Panc1 (cell line): ENCODE results near the gene WRNIP1. TPM values are rescaled to one million over a fixed set of nuclear protein-coding genes. Genes with fewer than 3 reads are reported as not detected.

ENCODE experiments used
- ATAC-seq: fragments of 200-7000 bp; cut with Tn5 transposase; 2 replicates; pipeline ENCODE4 v1.9.1; 2020; ENCODE audit warnings: mild to moderate bottlenecking, moderate library complexity
- BruUV-seq: library from RNA; stranded (reverse); fragments of 400-500 nt; replicated peaks from 2 replicates; lab custom pipeline; 2021; lab: Mats Ljungman, UMichigan
- CTCF ChIA-PET: fragments of 300-600 bp; sonication (Branson Sonifier 250); formaldehyde crosslinking; loops from one replicate; lab custom pipeline; 2022; ENCODE audit warnings: antibody characterized with exemption; lab: Charles Lee
- POLR2A ChIA-PET: fragments of 300-600 bp; sonication (Branson Sonifier 250); formaldehyde crosslinking; loops from one replicate; lab custom pipeline; 2022; ENCODE audit warnings: antibody characterized with exemption; lab: Charles Lee
- DNase-seq: peaks from one replicate; pipeline ENCODE4 v3.0.0-alpha.2; 2010; ENCODE audit warnings: low read depth, low spot score
- H3K27ac ChIP-seq: 2 replicates; pipeline ENCODE4 v1.5.1; 2011; ENCODE audit warnings: mild to moderate bottlenecking, low read length, inconsistent platforms
- H3K27me3 ChIP-seq: fragments of 200-500 bp; sonication (Bioruptor generic); 2 replicates; pipeline ENCODE4 v1.6.0; 2014; ENCODE audit warnings: low read length, inconsistent platforms; ENCODE audit not compliant: control insufficient read depth, insufficient read depth
- H3K36me3 ChIP-seq: fragments of 200-500 bp; sonication (Bioruptor generic); 2 replicates; pipeline ENCODE4 v1.5.1; 2014; ENCODE audit warnings: inconsistent platforms, mild to moderate bottlenecking, low read length, moderate library complexity; ENCODE audit not compliant: control insufficient read depth, insufficient read depth
- H3K4me1 ChIP-seq: 2 replicates; pipeline ENCODE4 v1.5.1; 2011; ENCODE audit warnings: inconsistent platforms, mild to moderate bottlenecking, low read length, moderate library complexity; ENCODE audit not compliant: control insufficient read depth, insufficient read depth
- H3K4me3 ChIP-seq, 2 experiments: 2 replicates each; pipeline ENCODE4 v1.5.1; 2011 to 2012; ENCODE audit warnings: low read depth in 2 of 2, low read length in 2 of 2, mild to moderate bottlenecking in 2 of 2, inconsistent platforms in 1 of 2, moderate library complexity in 1 of 2
- H3K9me3 ChIP-seq: fragments of 200-500 bp; sonication (Bioruptor generic); 2 replicates; pipeline ENCODE4 v1.5.1; 2014; ENCODE audit warnings: low read depth, mild to moderate bottlenecking, inconsistent platforms, low read length, moderate library complexity; ENCODE audit not compliant: control insufficient read depth, insufficient read depth
- POLR2AphosphoS5 ChIP-seq: IDR thresholded peaks from 2 replicates; pipeline ENCODE4 v1.6.1; 2012; ENCODE audit warnings: mild to moderate bottlenecking, low read depth, low read length, moderate library complexity
- SIN3A ChIP-seq: IDR thresholded peaks from 2 replicates; pipeline ENCODE4 v1.6.1; 2012; ENCODE audit warnings: low read depth, mild to moderate bottlenecking, low read length, moderate library complexity, borderline replicate concordance; ENCODE audit not compliant: insufficient read depth
- TCF7L2 ChIP-seq: IDR thresholded peaks from 2 replicates; pipeline ENCODE4 v1.6.1; 2011; ENCODE audit warnings: mild to moderate bottlenecking, low read depth, low read length, inconsistent platforms
- in situ Hi-C: cut with HindIII; loops from 2 replicates; pipeline ENCODE4 v1.10.0; 2016; ENCODE audit warnings: low sequenced_read_pairs, low pct_unique_long_range_greater_than_20kb
- intact Hi-C: fragments of 100-400 bp; cut with micrococcal nuclease; formaldehyde crosslinking; loops from one replicate; pipeline ENCODE4 v1.10.0; 2022; ENCODE audit not compliant: unreplicated experiment
- total RNA-seq: library from RNA; stranded (reverse); gene quantifications from one replicate; pipeline ENCODE4 v1.2.1, GENCODE V29; 2021; ENCODE audit not compliant: unreplicated experiment
- TF ChIP-seq, protein P1 (sequence below): fragments of 450-650 bp; IDR thresholded peaks from 2 replicates; pipeline ENCODE4 v1.5.1; 2017; ENCODE audit warnings: mild to moderate bottlenecking
- TF ChIP-seq, protein P2 (sequence below), 2 experiments: IDR thresholded peaks; 2 replicates each; pipeline ENCODE4 v1.6.1; 2011 to 2012; ENCODE audit warnings: low read depth in 2 of 2, control low read depth in 1 of 2, low read length in 1 of 2, mild to moderate bottlenecking in 1 of 2, moderate library complexity in 1 of 2; ENCODE audit not compliant: insufficient read depth in 1 of 2

WRNIP1 gene
- total RNA-seq, 1 experiment from 2014 or later = 69.1 TPM

DNA sequence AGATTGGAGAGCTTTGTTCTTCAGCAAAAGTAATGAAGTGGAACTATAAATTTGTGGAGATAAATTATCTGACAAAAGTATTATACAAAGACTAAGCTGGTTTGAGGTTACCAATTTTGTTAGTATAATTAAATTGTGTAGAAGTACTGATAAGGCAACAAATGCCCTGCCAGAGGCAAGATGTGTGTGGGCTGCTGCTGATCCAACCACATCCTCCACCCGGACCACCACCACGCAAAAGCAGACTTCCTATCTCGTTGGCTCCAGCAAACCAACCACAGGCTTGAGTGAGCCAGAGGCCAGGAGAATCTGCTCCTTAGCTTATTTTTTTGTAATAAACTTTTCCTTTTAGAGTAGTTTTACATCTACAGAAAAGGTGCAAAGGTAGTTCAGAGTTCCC lies 13.3 kb upstream of the WRNIP1 start:
- ChIA-PET CTCF (no interaction called here), POLR2A (no interaction called here)
- Histone ChIP-seq H3K36me3 (no peaks in the 10 kb centered on the region), H3K9me3 (no peaks in the 10 kb centered on the region), H3K4me1 (no peaks in the 10 kb centered on the region), H3K27me3 (no peaks in the 10 kb centered on the region), H3K4me3 (no peak overlapping the region), H3K27ac (no peak overlapping the region)
- no TSS peak for BruUV-seq
- ATAC-seq (no peak), DNase-seq (no peak)
- TF ChIP-seq, protein P1, sequence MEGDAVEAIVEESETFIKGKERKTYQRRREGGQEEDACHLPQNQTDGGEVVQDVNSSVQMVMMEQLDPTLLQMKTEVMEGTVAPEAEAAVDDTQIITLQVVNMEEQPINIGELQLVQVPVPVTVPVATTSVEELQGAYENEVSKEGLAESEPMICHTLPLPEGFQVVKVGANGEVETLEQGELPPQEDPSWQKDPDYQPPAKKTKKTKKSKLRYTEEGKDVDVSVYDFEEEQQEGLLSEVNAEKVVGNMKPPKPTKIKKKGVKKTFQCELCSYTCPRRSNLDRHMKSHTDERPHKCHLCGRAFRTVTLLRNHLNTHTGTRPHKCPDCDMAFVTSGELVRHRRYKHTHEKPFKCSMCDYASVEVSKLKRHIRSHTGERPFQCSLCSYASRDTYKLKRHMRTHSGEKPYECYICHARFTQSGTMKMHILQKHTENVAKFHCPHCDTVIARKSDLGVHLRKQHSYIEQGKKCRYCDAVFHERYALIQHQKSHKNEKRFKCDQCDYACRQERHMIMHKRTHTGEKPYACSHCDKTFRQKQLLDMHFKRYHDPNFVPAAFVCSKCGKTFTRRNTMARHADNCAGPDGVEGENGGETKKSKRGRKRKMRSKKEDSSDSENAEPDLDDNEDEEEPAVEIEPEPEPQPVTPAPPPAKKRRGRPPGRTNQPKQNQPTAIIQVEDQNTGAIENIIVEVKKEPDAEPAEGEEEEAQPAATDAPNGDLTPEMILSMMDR = no peak
- intact Hi-C loops = no loop called here
- in situ Hi-C loops = no loop called here

DNA sequence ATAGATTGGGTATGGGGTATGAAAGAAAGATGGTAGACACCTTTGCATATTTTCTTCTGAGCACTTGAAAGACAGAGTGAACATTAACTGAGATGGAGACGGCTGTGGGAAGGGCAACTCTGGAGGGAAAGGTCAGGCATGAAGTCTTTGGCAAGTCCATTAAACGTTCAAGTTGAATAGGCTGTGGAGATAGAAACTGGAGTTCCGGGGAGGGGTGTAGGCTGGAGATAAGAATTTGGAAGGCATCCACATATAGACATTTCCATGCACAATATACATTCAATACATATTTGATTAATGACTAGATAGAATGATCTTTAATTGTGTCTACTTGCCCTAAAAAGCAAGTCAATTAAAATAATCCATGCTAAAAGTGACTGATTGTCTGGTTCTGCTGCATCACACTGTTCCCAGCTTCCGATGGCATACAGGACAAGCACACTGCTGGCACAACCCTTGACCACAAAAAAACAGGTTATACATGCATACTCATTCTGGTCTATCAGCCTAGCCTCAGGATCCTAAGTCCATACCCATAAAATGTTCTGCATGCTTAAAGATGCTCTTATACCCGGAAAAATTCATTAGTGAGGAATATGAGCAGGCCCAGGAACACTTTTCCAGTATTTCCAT lies 12.6 kb upstream of the WRNIP1 start:
- CTCF ChIA-PET = no interaction called here
- TF ChIP-seq POLR2AphosphoS5 (no peak), TCF7L2 (no peak), SIN3A (no peak)
- TF ChIP-seq, protein P2, sequence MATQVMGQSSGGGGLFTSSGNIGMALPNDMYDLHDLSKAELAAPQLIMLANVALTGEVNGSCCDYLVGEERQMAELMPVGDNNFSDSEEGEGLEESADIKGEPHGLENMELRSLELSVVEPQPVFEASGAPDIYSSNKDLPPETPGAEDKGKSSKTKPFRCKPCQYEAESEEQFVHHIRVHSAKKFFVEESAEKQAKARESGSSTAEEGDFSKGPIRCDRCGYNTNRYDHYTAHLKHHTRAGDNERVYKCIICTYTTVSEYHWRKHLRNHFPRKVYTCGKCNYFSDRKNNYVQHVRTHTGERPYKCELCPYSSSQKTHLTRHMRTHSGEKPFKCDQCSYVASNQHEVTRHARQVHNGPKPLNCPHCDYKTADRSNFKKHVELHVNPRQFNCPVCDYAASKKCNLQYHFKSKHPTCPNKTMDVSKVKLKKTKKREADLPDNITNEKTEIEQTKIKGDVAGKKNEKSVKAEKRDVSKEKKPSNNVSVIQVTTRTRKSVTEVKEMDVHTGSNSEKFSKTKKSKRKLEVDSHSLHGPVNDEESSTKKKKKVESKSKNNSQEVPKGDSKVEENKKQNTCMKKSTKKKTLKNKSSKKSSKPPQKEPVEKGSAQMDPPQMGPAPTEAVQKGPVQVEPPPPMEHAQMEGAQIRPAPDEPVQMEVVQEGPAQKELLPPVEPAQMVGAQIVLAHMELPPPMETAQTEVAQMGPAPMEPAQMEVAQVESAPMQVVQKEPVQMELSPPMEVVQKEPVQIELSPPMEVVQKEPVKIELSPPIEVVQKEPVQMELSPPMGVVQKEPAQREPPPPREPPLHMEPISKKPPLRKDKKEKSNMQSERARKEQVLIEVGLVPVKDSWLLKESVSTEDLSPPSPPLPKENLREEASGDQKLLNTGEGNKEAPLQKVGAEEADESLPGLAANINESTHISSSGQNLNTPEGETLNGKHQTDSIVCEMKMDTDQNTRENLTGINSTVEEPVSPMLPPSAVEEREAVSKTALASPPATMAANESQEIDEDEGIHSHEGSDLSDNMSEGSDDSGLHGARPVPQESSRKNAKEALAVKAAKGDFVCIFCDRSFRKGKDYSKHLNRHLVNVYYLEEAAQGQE (IDR thresholded peaks at IDR 0.05; ENCODE audit: insufficient read depth in 1 of 2, low read depth in 2 of 2, low read length in 1 of 2) = no peak
- TF ChIP-seq, protein P1 = no peak
- Histone ChIP-seq H3K4me1 (no peaks in the 10 kb centered on the region), H3K27me3 (no peaks in the 10 kb centered on the region), H3K4me3 (no peak overlapping the region), H3K27ac (no peak overlapping the region), H3K9me3 (no peaks in the 10 kb centered on the region), H3K36me3 (no peaks in the 10 kb centered on the region)
- no peak for DNase-seq
- no peak for ATAC-seq
- intact Hi-C loops (no loop called here), in situ Hi-C loops (no loop called here)
- POLR2A ChIA-PET = interaction anchor here (0.6 kb wide), 1 partner anchor 24 kb away, joined by 3 read pairs; no protein-coding TSS in a partner anchor
- no TSS peak for BruUV-seq
